NCI-H345 (cell line): ENCODE measurements around the gene MATR3.
"Not testable (repeated sequence)": the region's sequence is repeated elsewhere in the genome, so short reads cannot be mapped to it uniquely, and the experiment has no call there.

Source experiments
- DNase-seq: peaks from one replicate; lab custom pipeline; 2025; lab: John Stamatoyannopoulos, UW

MATR3 gene, protein sequence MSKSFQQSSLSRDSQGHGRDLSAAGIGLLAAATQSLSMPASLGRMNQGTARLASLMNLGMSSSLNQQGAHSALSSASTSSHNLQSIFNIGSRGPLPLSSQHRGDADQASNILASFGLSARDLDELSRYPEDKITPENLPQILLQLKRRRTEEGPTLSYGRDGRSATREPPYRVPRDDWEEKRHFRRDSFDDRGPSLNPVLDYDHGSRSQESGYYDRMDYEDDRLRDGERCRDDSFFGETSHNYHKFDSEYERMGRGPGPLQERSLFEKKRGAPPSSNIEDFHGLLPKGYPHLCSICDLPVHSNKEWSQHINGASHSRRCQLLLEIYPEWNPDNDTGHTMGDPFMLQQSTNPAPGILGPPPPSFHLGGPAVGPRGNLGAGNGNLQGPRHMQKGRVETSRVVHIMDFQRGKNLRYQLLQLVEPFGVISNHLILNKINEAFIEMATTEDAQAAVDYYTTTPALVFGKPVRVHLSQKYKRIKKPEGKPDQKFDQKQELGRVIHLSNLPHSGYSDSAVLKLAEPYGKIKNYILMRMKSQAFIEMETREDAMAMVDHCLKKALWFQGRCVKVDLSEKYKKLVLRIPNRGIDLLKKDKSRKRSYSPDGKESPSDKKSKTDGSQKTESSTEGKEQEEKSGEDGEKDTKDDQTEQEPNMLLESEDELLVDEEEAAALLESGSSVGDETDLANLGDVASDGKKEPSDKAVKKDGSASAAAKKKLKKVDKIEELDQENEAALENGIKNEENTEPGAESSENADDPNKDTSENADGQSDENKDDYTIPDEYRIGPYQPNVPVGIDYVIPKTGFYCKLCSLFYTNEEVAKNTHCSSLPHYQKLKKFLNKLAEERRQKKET

DNA sequence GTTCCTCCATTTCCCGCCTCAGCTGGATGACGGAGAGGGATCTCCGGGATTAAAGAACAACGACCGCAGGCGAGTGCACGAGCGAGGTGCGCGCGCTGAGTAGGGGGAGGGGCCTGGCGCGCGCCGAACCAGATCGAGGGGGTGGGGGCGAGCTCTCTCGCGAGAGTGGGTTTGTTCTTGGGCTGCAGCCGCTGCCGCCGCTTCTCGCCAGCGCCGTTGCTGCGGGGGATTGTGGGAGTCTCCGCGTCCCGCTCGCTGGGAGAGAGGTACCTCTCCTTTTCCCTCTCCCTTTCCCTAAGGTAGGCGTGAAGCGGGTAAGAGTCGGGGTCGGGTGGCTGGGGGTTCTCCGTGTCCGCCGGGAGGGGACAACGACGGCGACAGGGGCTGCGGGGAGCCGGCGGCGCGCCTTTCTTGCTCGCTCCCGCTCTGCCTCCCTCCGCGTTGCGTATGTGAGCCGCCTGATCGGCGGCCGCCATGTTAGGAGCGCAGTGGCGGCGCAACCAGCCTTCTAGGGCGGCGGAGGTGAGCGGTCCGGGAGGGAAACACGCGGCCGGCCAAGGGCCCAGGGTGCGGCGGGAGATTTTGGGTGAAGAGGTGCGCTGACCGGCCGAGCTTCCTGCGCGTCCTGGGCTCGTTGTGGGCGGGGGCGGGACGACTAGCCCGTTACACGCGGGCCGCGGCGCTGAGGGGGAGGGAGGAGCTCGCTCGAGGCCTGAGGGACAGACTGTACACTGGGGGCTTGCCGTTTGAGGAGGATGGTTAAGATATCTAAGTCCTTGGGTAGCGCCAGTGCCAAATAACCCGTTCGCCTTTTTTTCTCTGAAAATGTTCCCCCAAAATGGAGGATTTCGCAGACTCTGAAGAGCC is at the start of gene MATR3:
MATR3 (plus strand) TSS at position 234 of the 867 bp plus-strand sequence. CDS start 13,676 bp downstream, outside the sequence.
- peak; percentile 98 for DNase-seq

DNA sequence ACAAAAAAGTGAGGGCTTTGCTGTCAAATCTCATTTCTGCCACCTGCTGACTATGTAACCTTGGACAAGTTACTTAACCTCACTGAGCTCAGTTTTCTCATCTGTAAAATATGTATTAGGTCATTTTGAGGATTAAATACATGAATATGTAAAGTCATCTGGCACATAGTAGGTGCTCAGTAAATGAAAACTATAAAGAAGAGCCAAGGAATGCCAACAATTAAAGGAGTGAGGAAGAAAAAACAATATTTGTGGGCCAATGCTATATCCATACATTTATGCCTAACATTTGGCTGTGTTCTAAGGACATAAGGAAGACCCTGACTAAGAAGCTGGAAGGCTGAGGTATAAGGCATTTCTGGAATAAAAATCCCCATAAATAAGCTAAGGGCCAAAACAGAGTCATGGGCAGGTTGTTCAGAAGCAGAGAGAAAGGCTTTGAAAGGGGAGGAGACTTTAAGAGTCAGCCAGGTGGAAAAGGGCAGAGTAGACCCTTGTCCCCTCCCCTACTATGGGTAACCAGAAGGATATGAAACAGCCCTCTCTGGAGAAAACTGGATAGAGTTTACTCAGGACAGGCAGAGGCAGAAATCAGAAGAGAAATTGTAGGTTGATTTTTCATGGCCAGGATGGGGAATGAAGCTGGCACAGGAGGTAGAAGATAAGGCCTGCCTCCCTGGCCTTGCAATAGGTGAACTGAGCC is 47.8 kb upstream of the MATR3 start:
- DNase-seq: no peak

DNA sequence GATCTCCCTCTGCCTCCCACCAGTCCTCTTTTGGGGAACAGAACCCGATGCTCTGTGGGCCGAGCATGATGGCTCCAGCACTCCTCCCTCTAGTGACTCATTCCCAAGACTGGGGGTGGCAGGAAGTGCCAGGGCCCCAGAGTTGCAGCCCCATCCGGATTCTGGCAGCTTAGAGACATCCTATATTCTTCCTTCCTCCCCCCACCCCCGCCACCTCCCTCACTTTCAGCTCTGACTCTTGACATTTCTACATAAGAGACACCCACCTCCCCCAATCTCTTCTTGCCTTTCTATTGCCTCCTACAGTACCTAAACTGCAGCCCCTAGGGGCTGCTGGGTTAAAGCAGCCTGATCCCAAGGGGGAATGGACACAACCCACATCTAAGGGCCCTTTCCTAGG is 47.1 kb upstream of the MATR3 start:
- no peak for DNase-seq

DNA sequence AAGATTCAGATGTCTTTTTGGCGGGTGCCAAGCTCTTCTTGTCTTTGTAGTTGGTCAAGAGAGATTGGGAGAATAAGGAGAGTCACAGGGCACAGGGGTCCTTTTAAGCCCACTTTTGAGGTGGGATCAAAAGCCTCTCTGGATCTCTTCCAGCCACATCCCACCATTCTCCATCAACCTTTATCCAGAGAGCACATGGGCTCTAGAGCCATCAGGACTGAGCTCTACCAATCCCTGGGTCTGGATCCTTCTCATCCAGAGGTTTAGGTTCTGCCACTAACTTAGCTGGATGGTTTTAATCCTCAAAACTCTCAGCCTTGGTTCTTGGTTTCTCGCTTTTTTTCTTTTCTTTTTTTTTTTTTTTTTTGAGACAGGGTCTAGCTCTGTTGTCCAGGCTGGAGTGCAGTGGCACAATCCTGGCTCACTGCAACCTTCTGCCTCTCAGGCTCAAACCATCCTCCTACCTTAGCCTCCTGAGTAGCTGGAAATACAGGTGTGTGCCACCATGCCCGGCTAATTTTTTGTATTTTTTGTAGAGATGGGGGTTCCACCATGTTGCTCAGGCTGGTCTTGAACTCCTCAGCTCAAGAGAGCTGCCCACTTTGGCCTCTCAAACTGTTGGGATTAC is 44.6 kb upstream of the MATR3 start:
- DNase-seq: no peak

DNA sequence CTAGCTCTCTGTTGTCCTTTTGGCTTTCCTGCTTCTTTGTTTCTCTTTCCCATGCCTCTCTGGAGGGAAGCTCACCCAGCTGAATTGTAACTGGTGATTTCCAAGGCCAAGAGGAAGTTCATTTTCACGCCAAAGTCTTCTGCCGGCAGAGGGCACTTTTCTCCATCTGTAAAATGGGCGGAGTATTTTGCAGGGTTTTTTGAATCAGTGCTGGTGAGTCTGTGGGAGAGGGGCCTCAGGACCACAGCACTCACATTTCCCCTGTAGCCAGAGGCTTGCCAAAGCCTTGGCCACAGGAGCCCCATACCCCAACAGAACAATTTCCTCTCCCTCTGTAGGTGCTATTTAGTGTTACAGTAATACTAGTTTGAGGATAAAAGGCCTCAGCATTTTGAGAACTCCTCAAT is 42.3 kb upstream of the MATR3 start:
- DNase-seq: no peak

DNA sequence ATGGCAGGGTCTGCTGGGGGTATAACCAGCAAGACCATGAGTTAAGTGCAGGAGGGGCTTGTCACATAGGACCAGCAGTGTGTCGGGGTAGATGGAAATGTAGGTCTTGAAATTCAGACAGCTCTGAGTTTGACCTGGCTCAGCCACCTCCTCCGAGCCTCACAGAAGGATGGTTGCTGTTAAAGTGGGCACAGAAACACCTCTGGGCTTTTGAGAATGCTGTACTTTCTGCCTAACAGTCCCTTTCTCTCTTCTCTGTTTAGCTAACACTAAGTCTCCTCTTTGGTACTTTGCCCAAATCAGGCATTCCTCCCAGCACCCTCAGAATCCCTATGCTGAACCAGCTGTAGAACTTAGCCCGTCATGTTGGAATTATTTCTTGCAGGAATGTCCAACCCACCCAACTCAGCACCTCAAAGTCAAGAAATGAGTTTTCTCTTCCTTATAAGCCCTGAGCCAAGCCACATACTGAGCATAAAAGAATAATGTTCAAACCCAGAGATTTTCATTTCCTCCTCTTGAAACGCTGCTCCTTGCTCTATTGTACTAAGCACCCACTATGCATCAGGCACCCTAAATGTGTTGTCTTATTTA is 41.7 kb upstream of the MATR3 start:
- DNase-seq: no peak

DNA sequence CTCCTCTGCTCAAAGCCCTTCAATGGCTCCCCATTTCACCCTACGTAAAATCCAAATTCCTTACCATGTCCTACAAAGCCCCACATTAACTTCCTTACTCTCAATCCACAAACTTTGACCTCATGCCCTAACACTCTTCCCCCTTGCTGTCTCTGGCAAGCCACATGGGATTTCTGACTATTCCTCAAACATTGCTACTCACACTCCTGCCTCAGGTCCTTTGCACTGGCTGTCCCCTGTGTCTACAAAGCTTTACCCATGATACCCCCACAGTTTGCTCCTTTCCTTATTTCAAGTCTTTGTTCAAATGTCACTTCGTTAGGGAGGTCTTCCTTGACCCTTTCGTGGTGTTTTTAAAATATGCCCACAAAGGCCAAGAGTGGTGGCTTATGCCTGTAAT is 40.4 kb upstream of the MATR3 start:
- DNase-seq: no peak

DNA sequence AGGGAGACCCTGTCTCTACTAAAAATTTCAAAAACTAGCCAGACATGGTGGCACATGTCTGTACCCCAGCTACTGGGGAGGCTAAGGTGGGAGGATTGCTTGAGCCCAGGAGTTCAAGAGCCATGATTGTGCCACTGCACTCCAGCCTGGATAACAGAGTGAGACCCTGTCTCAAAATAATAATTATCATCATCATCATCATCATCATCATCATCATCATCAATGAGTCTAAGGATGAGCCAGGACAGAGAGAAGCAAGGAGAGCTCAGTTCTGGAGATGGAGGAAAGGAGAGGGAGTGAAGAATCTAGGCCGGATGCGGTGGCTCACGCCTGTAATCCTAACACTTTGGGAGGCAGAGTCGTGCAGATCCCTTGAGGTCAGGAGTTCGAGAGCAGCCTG is 36.7 kb upstream of the MATR3 start:
- no peak for DNase-seq

DNA sequence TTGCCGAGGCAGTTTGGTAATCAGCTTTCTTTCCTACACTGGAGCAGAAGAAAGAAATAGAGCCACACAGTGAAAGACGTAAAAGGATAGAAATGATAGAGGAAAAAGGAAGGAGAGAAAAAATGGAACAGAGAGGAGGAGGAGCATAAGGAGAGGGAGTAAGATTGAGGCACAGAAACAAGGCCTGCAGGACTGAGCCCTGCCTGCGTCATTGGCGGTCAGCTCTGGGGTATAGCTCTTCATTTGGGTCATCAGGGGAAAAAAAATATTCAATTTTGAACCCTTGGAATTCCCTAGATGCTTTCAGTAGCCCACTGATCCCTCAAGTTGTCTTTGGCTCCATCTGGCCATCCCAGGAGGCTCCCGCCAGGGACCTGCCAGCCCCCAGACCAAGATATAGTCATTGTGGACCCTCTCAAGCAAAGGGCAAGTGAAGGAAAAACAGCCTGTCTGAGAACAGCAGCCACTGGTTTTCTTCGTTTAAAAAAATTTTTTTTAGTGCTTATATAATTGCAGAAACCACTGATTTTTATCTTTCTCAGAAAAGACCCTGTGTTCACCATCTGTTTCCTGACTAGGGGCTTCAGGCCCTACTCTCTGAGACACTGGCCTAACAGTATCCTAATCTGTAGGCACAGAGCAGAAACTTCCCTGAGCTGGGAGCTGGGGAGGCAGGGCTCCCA is 31.3 kb upstream of the MATR3 start:
- DNase-seq: no peak

DNA sequence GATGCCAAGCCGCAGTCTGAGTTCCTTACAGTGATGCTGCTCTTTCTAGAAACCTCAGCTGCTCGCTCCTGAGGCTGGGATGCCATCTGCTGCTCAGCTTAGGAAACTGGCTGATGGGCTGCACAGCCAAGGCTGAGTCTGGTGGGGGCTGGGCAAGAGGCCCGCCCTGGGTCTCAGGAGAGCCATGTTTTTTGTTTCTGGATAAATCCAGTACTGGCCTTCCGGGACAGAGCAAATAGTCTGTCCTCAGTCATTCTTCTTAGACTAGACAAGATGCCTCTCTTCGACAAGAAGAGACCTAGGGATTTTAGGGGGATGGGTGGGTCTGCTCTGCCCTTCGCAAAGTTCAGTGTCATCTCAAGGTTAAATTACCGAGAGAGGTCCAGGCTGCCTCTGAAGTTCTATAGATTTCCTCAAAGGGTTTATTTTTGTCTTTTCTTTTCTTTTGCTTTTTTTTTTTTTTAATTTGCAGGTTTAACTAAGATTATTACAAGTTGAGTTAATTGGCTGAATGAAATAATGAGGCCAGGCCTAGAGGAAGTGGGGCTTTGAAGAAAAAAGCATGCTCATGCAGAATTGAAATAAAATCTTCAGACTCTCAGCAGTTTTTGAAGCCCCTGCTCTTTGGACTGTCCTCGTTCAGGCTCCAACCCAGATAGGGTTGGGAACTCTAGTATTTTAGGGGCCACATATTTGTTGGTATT is 30.6 kb upstream of the MATR3 start:
- peak; percentile 87 for DNase-seq

DNA sequence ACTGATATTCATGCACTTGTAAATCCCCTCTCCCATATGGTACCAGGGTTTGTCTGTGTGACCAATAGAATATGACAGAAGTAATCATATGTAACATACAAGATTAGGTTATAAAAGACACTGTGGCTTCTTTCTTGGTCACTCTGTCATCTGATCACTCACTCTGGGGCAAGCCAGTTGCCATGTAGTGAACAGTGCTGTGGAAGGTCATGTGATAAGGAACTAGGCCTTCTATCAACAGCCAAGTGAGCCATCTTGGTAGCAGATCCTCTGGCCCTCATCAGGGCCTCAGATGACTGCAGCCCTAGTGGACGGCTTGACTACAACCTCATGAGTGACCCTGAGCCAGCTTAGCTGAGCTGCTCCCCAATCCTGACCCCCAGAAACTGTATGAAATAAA is 30.0 kb upstream of the MATR3 start:
- no peak for DNase-seq

DNA sequence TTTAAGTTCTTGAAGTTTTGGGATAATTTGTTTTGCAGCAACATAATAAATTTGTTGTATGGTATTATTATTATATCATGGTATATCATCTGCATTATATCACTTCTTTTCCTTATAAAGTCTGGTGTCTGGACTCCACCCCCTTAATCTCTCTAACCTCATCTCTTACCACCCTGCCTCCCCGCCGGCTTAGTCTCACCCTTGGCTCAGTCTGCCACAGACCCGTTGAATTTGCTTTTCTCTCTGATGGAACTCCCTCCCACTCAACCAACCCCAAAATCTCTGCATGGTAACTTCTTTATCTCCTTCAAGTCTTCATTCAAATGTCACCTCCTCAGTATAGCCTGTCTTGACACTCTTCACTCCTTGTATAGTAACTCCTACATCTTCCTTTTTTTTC is 29.6 kb upstream of the MATR3 start:
- DNase-seq: no peak

DNA sequence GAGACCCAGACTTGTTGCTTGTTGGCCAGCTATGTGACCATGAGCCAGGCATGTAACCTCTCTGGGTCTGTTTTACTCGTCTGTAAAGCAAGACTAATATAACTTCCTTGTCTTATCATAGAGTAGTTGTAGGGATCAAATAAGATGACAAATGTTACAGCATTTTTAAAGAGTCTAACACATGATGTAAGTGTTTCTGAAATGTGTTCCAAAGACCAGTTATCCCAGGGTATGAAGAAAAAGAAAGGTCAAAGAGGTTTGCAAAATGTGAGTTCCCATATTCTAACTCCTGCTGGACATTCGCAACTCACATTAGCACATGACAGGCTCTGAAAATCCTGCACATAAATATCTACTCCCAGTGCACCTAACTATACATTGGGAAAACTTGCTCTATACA is 28.5 kb upstream of the MATR3 start:
- DNase-seq: no peak

DNA sequence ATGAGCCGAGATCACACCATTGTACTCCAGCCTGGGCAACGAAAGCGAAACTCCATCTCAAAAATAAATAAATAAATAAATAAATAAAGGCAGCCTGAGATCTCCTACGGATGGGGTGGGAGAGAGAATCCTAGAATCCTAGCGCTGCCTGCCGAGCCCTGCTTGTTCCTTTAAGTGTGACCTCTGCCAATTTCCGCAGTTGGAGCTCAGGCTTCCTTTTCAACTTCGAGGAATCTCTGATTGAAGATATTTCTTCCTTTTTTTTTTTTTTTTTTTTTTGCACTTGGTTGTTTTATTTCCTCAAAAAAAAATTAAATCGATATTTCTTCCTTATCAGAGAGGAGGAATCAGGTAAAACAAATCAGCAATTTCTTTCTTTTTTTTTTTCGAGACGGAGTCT is 27.3 kb upstream of the MATR3 start:
- DNase-seq: no peak

DNA sequence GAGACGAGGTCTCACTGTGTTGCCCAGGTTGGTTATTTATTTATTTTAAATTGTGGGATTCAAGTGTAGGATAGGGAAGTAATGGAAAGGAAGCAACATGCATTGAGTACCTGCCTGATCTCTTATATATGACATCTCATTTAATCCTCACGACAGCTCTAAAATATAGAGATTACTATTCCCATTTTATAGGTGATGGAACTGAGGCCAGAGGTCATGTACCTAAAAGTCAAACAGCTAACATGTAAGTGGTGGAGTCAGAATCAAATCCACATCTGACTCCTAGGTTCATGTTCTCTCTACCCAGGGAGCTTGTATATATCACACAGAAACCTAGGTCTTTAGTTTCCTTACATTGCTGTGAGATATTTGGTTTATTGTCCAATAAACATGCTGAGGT is 26.1 kb upstream of the MATR3 start:
- no peak for DNase-seq

DNA sequence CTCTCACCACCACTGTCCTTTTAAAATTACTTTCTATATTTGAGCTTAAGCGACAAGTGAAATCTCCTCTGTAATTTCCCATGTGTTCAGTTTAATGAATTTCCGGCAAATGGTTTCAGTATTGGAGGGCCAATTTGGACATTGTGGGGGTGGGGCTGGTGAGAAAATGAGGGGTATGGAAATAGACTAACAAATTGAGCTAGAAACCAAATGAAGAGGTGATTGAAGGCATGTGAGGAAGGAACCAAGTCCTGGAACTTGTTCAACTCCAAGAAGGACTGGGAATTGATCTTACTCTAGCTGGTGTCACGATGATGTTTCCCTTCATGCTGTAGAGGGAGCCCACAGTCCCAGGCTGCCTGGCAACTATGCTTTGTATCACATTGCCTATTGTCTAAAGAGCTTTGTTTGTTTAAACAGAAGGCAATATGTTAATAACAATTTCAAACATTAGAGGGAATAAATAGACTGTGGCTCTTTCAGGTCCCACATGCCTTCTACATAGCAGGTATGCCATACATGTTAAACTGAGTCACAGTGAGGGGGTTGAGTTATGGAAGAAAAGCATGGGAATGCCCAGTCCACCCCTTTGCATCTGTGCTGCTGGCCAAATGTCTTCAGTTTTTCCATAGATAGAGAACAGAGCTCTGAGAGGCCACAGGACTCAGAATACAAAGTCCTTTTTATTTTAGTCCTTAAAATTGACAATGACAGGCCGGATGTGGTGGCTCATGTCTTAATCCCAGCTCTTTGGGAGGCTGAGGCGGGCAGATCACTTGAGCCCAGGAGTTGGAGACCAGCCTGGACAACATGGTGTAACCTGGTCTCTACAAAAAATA is 25.0 kb upstream of the MATR3 start:
- DNase-seq: peak; percentile 14

DNA sequence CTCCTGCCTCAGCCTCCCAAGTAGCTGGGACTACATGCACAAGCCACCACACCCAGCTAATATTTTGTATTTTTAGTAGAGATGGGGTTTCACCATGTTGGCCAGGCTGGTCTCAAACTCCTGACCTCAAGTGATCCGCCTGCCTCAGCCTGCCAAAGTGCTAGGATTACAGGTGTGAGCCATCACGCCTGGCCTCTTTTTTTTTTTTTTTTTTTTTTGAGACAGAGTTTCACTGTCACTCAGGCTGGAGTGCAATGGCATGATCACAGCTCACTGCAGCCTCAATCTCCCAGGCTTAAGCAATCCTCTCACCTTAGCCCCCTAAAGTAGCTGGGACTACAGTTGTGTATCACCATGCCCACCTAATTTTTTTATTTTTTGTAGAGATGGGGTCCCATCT is 22.8 kb upstream of the MATR3 start:
- DNase-seq: not testable (repeated sequence)

DNA sequence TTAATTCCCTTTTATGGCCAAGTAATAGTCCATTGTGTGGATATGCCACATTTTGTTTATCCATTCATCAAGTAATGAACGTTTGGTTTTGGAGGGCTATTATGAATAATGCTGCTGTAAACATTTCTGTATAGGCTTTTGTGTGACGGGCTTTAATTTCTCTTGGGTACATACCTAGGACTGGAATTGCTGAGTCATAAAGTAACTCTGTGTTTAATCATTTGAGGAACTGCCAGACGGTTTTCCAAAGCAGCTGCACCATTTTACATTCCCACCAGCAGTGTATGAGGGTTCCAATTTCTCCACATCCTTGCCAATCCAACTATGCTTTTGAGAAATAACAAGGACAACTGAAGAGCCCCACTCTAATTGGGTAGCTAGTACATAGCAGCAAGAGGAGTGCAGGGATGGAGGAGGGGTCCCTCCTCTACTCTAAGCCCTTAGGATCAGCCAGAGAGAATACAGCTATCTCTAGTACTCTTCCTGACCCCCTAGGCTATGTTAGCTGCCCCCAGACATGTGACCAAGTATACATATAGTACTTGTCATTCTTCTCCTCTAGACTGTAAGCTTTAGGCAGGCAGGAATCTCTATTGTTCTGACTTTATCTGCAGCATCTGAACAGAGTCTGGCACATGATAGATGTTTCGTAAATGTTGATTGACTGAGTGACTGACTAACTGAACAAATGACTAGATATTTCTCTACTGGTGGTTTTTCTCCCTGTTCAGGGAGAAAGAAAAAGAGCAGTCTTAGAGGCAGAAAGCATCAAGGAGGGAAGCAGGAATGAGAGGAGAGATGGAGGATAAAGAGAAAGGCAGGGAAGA is 22.1 kb upstream of the MATR3 start:
- no peak for DNase-seq
